K562 (cell line): ENCODE results near the gene RASGRP1. TPM values are rescaled to one million over a fixed set of nuclear protein-coding genes. Genes with fewer than 3 reads are reported as not detected.

Experiments
- BACH1 ChIP-seq: fragments of 200-800 bp; sonication (Bioruptor generic); IDR thresholded peaks from 2 replicates; pipeline ENCODE4 v1.6.1; 2016; ENCODE audit warnings: missing genetic modification characterization, missing compliant biosample characterization
- CBX1 ChIP-seq: sonication (generic); IDR thresholded peaks from 2 replicates; pipeline ENCODE4 v1.6.1; 2016; ENCODE audit warnings: antibody characterized with exemption, low read depth, mild to moderate bottlenecking
- GTF2E2 ChIP-seq: fragments of 200-800 bp; sonication (Bioruptor generic); IDR thresholded peaks from 2 replicates; pipeline ENCODE4 v1.6.1; 2016; ENCODE audit warnings: missing genetic modification characterization, missing compliant biosample characterization
- MYNN ChIP-seq, 2 experiments: sonication (generic); formaldehyde crosslinking in 1 of 2; IDR thresholded peaks; 2 replicates each; pipeline versions ENCODE4 v1.5.0 to v1.6.1; 2016 to 2020; ENCODE audit warnings: antibody characterized with exemption in 1 of 2, missing genetic modification reagents in 1 of 2
- NRF1 ChIP-seq, 2 experiments: fragments of 450-650 bp; IDR thresholded peaks in 1 of 2; conservative IDR thresholded peaks in 1 of 2; 2 replicates each; pipeline ENCODE4 v1.6.1; 2014; ENCODE audit warnings: mild to moderate bottlenecking in 2 of 2
- NUFIP1 ChIP-seq: fragments of 450-650 bp; IDR thresholded peaks from 2 replicates; pipeline ENCODE4 v1.6.1; 2018; ENCODE audit not compliant: partially characterized antibody
- ZNF165 ChIP-seq: fragments of 250-450 bp; sonication (Bioruptor Pico); IDR thresholded peaks from 2 replicates; pipeline ENCODE4 v1.4.0; 2020; ENCODE audit warnings: borderline replicate concordance
- ZNF311 ChIP-seq: fragments of 250-450 bp; sonication (Bioruptor Pico); IDR thresholded peaks from 2 replicates; pipeline ENCODE4 v1.4.0; 2020; ENCODE audit warnings: mild to moderate bottlenecking, moderate library complexity
- ZNF316 ChIP-seq: fragments of 450-650 bp; IDR thresholded peaks from 2 replicates; pipeline ENCODE4 v1.6.1; 2016
- polyA plus RNA-seq, 8 experiments: library from polyadenylated mRNA; depleted of rRNA in 4 of 8; stranded (reverse) in 5 of 8; unstranded in 3 of 8; fragments of >200 nt; fragmentation: Nextera tagmentation in 2 of 8; fragmentation: Illumina TruSeq in 1 of 8; extraction: Ambion mirVana in 2 of 8; extraction: Trizol in 1 of 8; gene quantifications; 2 replicates each; pipeline versions ENCODE4 v1.2.1 to v1.2.3, GENCODE V29; 2011 to 2014; ENCODE audit warnings: inconsistent platforms in 1 of 8, missing spikeins in 1 of 8
- total RNA-seq, 7 experiments: library from RNA; depleted of rRNA in 6 of 7; stranded (reverse); fragments of >200 nt in 6 of 7; fragmentation: Illumina TruSeq in 2 of 7; extraction: Trizol in 2 of 7; gene quantifications; 2 replicates each; pipeline versions ENCODE4 v1.2.1 to v1.2.3, GENCODE V29; 2011 to 2021; ENCODE audit warnings: low replicate concordance in 1 of 7
- TF ChIP-seq, protein P1 (sequence below), 2 experiments: fragments of 200-800 bp in 1 of 2; sonication (Bioruptor generic) in 1 of 2; sonication (generic) in 1 of 2; formaldehyde crosslinking in 1 of 2; IDR thresholded peaks in 1 of 2; conservative IDR thresholded peaks in 1 of 2; 2 replicates each; pipeline versions ENCODE4 v1.5.0 to v1.6.1; 2016 to 2020; ENCODE audit warnings: missing compliant biosample characterization in 1 of 2, missing genetic modification characterization in 1 of 2, missing genetic modification reagents in 1 of 2
- TF ChIP-seq, protein P2 (sequence below): fragments of 450-650 bp; IDR thresholded peaks from 2 replicates; pipeline ENCODE4 v1.6.1; 2016; ENCODE audit warnings: low read depth
- TF ChIP-seq, protein P3 (sequence below): fragments of 250-450 bp; sonication (Bioruptor Pico); IDR thresholded peaks from 2 replicates; pipeline ENCODE4 v1.8.0; 2022; ENCODE audit warnings: moderate library complexity, mild to moderate bottlenecking, inconsistent platforms
- TF ChIP-seq, protein P4 (sequence below), 2 experiments: fragments of 450-650 bp in 1 of 2; sonication (generic) in 1 of 2; formaldehyde crosslinking; conservative IDR thresholded peaks; 2 replicates each; pipeline versions ENCODE4 v1.4.0 to v1.8.1; 2020 to 2022; ENCODE audit warnings: mild to moderate bottlenecking in 1 of 2, missing genetic modification reagents in 1 of 2
- TF ChIP-seq, protein P5 (sequence below), 2 experiments: fragments of 450-650 bp; conservative IDR thresholded peaks; 2 replicates each; pipeline ENCODE4 v1.6.1; 2017; ENCODE audit warnings: mild to moderate bottlenecking in 2 of 2, moderate library complexity in 2 of 2

The RASGRP1 gene
- total and polyA plus RNA-seq, 9 of the 15 experiments (the other 6 are each of a cell fraction or from before 2014, with no cell fraction given), result 0.14 to 0.72 (median 0.31) TPM

DNA sequence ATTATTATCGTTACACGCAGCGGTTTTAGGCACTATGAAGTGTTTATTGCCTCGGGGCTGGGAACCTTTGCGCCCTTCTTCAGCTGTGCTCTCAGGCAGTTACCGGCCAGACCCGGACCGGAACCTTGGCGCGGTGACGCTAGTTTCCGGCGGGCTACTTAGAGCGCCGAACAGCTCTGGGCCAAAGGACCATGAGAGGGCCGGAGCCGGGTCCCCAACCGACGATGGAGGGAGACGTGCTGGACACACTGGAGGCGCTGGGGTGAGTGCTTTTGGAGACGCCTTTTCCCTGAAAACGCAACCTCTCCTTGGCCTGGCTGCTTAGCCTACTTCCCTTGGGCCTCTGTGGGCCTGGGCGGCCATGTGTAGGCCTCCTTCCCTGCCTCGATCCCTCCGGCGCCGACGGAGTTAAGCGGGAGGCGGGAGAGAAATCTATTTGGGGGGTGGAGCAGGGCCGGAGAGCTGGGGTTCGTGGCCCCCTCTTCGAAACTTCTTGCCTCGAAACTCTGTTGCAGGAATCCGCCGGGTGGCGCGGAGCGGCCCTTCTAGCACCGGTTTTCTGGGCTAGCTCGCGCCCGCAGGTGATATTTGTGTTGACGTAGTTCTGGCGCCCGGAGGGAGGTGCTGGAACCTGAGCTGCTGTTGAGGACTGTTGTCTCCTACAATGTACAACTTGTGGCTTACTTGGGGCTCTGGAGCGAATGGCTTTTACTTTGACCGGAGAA lies 110.5 kb downstream of the RASGRP1 start, which contains the start of gene FAM98B (continued):
- TF ChIP-seq, protein P1, sequence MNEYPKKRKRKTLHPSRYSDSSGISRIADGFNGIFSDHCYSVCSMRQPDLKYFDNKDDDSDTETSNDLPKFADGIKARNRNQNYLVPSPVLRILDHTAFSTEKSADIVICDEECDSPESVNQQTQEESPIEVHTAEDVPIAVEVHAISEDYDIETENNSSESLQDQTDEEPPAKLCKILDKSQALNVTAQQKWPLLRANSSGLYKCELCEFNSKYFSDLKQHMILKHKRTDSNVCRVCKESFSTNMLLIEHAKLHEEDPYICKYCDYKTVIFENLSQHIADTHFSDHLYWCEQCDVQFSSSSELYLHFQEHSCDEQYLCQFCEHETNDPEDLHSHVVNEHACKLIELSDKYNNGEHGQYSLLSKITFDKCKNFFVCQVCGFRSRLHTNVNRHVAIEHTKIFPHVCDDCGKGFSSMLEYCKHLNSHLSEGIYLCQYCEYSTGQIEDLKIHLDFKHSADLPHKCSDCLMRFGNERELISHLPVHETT (CRISPR knock-in tag; conservative IDR thresholded peaks at IDR 0.05 in 1 of 2, IDR thresholded peaks at IDR 0.05 in 1 of 2), result peak in 1 of 2 experiments; percentile 55; a peak in 1 of 4 replicates
- TF ChIP-seq ZNF316 (no peak), GTF2E2 (tag) (no peak; the same call in 1 of the 2 replicates), ZNF165 (CRISPR knock-in tag) (no peak), ZNF311 (no peak), NUFIP1 (no peak), NRF1 (conservative IDR thresholded peaks at IDR 0.05 in 1 of 2, IDR thresholded peaks at IDR 0.05 in 1 of 2) (peak in 1 of 2 experiments; percentile 22; a peak in 1 of 4 replicates), CBX1 (peak; percentile 96), MYNN (IDR thresholded peaks at IDR 0.05) (0 out of 2 replicates have a peak, but pooled peaks have one; percentile 2), MYNN (CRISPR knock-in tag; IDR thresholded peaks at IDR 0.05) (no peak), BACH1 (tag) (no peak)
- TF ChIP-seq, protein P2, sequence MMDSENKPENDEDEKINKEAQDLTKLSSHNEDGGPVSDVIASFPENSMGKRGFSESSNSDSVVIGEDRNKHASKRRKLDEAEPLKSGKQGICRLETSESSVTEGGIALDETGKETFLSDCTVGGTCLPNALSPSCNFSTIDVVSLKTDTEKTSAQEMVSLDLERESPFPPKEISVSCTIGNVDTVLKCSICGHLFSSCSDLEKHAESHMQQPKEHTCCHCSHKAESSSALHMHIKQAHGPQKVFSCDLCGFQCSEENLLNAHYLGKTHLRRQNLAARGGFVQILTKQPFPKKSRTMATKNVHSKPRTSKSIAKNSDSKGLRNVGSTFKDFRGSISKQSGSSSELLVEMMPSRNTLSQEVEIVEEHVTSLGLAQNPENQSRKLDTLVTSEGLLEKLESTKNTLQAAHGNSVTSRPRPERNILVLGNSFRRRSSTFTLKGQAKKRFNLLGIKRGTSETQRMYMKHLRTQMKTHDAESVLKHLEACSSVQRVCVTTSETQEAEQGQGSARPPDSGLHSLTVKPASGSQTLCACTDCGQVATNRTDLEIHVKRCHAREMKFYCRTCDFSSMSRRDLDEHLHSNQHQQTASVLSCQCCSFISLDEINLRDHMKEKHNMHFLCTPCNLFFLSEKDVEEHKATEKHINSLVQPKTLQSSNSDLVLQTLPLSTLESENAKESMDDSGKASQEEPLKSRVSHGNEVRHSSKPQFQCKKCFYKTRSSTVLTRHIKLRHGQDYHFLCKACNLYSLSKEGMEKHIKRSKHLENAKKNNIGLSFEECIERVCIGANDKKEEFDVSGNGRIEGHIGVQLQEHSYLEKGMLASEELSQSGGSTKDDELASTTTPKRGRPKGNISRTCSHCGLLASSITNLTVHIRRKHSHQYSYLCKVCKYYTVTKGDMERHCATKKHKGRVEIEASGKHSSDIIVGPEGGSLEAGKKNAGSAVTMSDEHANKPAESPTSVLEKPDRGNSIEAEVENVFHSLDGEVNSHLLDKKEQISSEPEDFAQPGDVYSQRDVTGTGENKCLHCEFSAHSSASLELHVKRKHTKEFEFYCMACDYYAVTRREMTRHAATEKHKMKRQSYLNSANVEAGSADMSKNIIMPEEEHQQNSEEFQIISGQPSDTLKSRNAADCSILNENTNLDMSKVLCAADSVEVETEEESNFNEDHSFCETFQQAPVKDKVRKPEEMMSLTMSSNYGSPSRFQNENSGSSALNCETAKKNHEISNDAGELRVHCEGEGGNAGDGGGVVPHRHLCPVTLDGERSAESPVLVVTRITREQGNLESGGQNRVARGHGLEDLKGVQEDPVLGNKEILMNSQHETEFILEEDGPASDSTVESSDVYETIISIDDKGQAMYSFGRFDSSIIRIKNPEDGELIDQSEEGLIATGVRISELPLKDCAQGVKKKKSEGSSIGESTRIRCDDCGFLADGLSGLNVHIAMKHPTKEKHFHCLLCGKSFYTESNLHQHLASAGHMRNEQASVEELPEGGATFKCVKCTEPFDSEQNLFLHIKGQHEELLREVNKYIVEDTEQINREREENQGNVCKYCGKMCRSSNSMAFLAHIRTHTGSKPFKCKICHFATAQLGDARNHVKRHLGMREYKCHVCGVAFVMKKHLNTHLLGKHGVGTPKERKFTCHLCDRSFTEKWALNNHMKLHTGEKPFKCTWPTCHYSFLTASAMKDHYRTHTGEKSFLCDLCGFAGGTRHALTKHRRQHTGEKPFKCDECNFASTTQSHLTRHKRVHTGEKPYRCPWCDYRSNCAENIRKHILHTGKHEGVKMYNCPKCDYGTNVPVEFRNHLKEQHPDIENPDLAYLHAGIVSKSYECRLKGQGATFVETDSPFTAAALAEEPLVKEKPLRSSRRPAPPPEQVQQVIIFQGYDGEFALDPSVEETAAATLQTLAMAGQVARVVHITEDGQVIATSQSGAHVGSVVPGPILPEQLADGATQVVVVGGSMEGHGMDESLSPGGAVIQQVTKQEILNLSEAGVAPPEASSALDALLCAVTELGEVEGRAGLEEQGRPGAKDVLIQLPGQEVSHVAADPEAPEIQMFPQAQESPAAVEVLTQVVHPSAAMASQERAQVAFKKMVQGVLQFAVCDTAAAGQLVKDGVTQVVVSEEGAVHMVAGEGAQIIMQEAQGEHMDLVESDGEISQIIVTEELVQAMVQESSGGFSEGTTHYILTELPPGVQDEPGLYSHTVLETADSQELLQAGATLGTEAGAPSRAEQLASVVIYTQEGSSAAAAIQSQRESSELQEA, result no peak
- TF ChIP-seq, protein P3, sequence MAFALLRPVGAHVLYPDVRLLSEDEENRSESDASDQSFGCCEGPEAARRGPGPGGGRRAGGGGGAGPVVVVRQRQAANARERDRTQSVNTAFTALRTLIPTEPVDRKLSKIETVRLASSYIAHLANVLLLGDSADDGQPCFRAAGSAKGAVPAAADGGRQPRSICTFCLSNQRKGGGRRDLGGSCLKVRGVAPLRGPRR (CRISPR knock-in tag), result peak; percentile 38; the same call in 1 of the 2 replicates
- TF ChIP-seq, protein P4, sequence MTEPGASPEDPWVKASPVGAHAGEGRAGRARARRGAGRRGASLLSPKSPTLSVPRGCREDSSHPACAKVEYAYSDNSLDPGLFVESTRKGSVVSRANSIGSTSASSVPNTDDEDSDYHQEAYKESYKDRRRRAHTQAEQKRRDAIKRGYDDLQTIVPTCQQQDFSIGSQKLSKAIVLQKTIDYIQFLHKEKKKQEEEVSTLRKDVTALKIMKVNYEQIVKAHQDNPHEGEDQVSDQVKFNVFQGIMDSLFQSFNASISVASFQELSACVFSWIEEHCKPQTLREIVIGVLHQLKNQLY (CRISPR knock-in tag; conservative IDR thresholded peaks at IDR 0.05), result no peak
- TF ChIP-seq, protein P5, sequence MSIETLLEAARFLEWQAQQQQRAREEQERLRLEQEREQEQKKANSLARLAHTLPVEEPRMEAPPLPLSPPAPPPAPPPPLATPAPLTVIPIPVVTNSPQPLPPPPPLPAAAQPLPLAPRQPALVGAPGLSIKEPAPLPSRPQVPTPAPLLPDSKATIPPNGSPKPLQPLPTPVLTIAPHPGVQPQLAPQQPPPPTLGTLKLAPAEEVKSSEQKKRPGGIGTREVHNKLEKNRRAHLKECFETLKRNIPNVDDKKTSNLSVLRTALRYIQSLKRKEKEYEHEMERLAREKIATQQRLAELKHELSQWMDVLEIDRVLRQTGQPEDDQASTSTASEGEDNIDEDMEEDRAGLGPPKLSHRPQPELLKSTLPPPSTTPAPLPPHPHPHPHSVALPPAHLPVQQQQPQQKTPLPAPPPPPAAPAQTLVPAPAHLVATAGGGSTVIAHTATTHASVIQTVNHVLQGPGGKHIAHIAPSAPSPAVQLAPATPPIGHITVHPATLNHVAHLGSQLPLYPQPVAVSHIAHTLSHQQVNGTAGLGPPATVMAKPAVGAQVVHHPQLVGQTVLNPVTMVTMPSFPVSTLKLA (conservative IDR thresholded peaks at IDR 0.05), result peak; percentile 64 to 82
